HepG2 (cell line): ENCODE data around the gene SERINC2. TPM values are rescaled to one million over a fixed set of nuclear protein-coding genes. Genes with fewer than 3 reads are reported as not detected.
A peak's percentile ranks its signal among the peaks of the same experiment; 100 is the strongest.

Experiments
- GTF3A ChIP-seq: sonication (generic); formaldehyde crosslinking; conservative IDR thresholded peaks from 2 replicates; pipeline ENCODE4 v1.4.0; 2020; ENCODE audit warnings: mild to moderate bottlenecking, missing genetic modification reagents
- MBNL3 ChIP-seq: fragments of 250-450 bp; sonication (Bioruptor Pico); conservative IDR thresholded peaks from 2 replicates; pipeline ENCODE4 v1.8.0; 2022; ENCODE audit warnings: mild to moderate bottlenecking, inconsistent platforms
- MED8 ChIP-seq: sonication (generic); formaldehyde crosslinking; IDR thresholded peaks from 2 replicates; pipeline ENCODE4 v1.8.1; 2023; ENCODE audit warnings: mild to moderate bottlenecking, missing genetic modification reagents; ENCODE audit not compliant: insufficient replicate concordance
- NR2C2 ChIP-seq: sonication (generic); formaldehyde crosslinking; IDR thresholded peaks from 2 replicates; pipeline ENCODE4 v1.4.0; 2020; ENCODE audit warnings: missing genetic modification reagents, mild to moderate bottlenecking, moderate library complexity, borderline replicate concordance
- RBM39 ChIP-seq: fragments of 200-400 bp; formaldehyde crosslinking; IDR thresholded peaks from one replicate; pipeline ENCODE4 v1.6.1; 2018; ENCODE audit warnings: antibody characterized with exemption, mild to moderate bottlenecking, low read depth, low read length; ENCODE audit not compliant: poor library complexity, severe bottlenecking
- SAP130 ChIP-seq: IDR thresholded peaks from 2 replicates; pipeline ENCODE4 v1.6.1; 2016; ENCODE audit warnings: low read depth
- SNAPC2 ChIP-seq: sonication (generic); formaldehyde crosslinking; IDR thresholded peaks from 2 replicates; pipeline ENCODE4 v1.8.1; 2022; ENCODE audit warnings: mild to moderate bottlenecking, missing genetic modification reagents
- SOX6 ChIP-seq, 2 experiments: fragments of 450-650 bp in 1 of 2; sonication (generic) in 1 of 2; formaldehyde crosslinking in 1 of 2; IDR thresholded peaks; 2 replicates each; pipeline versions ENCODE4 v1.4.0 to v1.6.1; 2017 to 2020; ENCODE audit warnings: antibody characterized with exemption in 1 of 2, mild to moderate bottlenecking in 1 of 2, missing genetic modification reagents in 1 of 2
- WIZ ChIP-seq: sonication (generic); formaldehyde crosslinking; IDR thresholded peaks from 2 replicates; pipeline ENCODE4 v1.5.1; 2020; ENCODE audit warnings: mild to moderate bottlenecking, missing genetic modification reagents
- ZBTB1 ChIP-seq: sonication (generic); formaldehyde crosslinking; IDR thresholded peaks from 2 replicates; pipeline ENCODE4 v1.4.0; 2020; ENCODE audit warnings: missing genetic modification reagents, borderline replicate concordance
- ZBTB2 ChIP-seq: sonication (generic); formaldehyde crosslinking; IDR thresholded peaks from 2 replicates; pipeline ENCODE4 v1.8.0; 2022; ENCODE audit warnings: low read depth, missing genetic modification reagents
- ZNF543 ChIP-seq: sonication (generic); formaldehyde crosslinking; IDR thresholded peaks from 2 replicates; pipeline ENCODE4 v1.4.0; 2020; ENCODE audit warnings: mild to moderate bottlenecking, missing genetic modification reagents
- ZNF775 ChIP-seq: sonication (generic); formaldehyde crosslinking; IDR thresholded peaks from 2 replicates; pipeline ENCODE4 v1.4.0; 2020; ENCODE audit warnings: missing genetic modification reagents, mild to moderate bottlenecking, moderate library complexity, borderline replicate concordance
- polyA plus RNA-seq, 8 experiments: library from polyadenylated mRNA; depleted of rRNA in 3 of 8; stranded (reverse) in 7 of 8; unstranded in 1 of 8; fragments of >200 nt; fragmentation: Illumina TruSeq in 4 of 8; extraction: Trizol in 4 of 8; gene quantifications; 2 replicates each; pipeline versions ENCODE4 v1.2.1 to v1.2.3, GENCODE V29; 2011 to 2016; ENCODE audit warnings: low read depth in 4 of 8, missing spikeins in 1 of 8, mixed read lengths in 1 of 8; ENCODE audit not compliant: insufficient read depth in 1 of 8
- total RNA-seq, 5 experiments: library from RNA; depleted of rRNA; stranded (reverse); fragments of >200 nt; fragmentation: Illumina TruSeq; extraction: Trizol; gene quantifications; 2 replicates each; pipeline ENCODE4 v1.2.3, GENCODE V29; 2016; ENCODE audit warnings: low read depth in 1 of 5
- TF ChIP-seq, protein P1 (sequence below): sonication (generic); formaldehyde crosslinking; IDR thresholded peaks from 2 replicates; pipeline ENCODE4 v1.5.1; 2020; ENCODE audit warnings: mild to moderate bottlenecking, missing genetic modification reagents, borderline replicate concordance
- TF ChIP-seq, protein P2 (sequence below): sonication (generic); formaldehyde crosslinking; IDR thresholded peaks from 2 replicates; pipeline ENCODE4 v1.9.0; 2021; ENCODE audit warnings: missing genetic modification reagents, borderline replicate concordance
- TF ChIP-seq, protein P3 (sequence below): sonication (generic); formaldehyde crosslinking; IDR thresholded peaks from 2 replicates; pipeline ENCODE4 v1.4.0; 2020; ENCODE audit warnings: mild to moderate bottlenecking, low read depth, missing genetic modification reagents
- TF ChIP-seq, protein P4 (sequence below): sonication (generic); formaldehyde crosslinking; IDR thresholded peaks from 2 replicates; pipeline ENCODE4 v1.4.0; 2020; ENCODE audit warnings: missing genetic modification reagents

The SERINC2 gene
- total and polyA plus RNA-seq, 2 of the 13 experiments (the other 11 are each of a cell fraction or from before 2014, with no cell fraction given) = 4.8 to 126 TPM

DNA sequence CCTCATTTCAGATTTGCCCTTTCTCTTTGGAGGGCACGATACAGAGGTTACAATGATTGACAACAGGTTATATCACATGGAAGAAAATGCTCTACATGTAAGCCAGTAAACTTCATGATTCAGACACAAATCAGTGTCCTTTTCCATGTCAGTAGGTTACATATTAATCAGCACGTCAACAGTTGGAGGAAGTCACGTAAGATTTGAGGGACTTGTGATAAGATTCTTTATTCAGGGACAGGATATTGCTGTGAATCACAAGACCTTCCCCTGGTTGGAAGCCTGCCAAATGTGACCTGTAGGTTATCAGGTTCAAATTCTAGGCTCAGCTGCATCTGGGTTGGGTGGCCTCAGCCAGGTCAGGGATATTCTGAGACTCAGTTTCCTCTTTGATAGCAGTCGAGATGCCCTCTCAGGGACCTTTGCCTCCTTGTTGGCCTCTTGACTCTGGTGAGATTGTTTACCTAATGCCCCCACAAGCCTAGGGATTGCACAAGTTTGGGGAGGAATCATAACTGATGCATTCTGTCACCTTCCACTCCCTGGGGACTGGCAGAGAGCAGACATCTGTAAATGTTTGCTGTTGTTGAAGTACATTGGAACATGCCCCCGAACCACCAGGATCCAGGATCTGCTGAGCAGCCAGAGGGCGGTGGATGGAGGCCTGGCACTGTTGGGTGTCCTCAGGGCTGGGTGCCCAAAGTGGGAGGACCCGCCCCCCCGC, 31.9 kb downstream of the SERINC2 start (continued):
- TF ChIP-seq GTF3A (CRISPR knock-in tag) (no peak), MED8 (peak; percentile 96), ZNF543 (CRISPR knock-in tag) (no peak), SNAPC2 (CRISPR knock-in tag) (0 out of 2 replicates have a peak, but pooled peaks have one; percentile 51), RBM39 (no peak), SOX6 (IDR thresholded peaks at IDR 0.05) (no peak), SOX6 (CRISPR knock-in tag; IDR thresholded peaks at IDR 0.05) (peak; percentile 91), ZBTB2 (CRISPR knock-in tag) (0 out of 2 replicates have a peak, but pooled peaks have one; percentile 24), WIZ (CRISPR knock-in tag) (peak; percentile 49; the same call in 1 of the 2 replicates), NR2C2 (peak; percentile 77), ZBTB1 (CRISPR knock-in tag) (no peak), MBNL3 (CRISPR knock-in tag) (no peak), SAP130 (CRISPR knock-in tag) (peak; percentile 91), ZNF775 (CRISPR knock-in tag) (no peak)
- TF ChIP-seq, protein P1, sequence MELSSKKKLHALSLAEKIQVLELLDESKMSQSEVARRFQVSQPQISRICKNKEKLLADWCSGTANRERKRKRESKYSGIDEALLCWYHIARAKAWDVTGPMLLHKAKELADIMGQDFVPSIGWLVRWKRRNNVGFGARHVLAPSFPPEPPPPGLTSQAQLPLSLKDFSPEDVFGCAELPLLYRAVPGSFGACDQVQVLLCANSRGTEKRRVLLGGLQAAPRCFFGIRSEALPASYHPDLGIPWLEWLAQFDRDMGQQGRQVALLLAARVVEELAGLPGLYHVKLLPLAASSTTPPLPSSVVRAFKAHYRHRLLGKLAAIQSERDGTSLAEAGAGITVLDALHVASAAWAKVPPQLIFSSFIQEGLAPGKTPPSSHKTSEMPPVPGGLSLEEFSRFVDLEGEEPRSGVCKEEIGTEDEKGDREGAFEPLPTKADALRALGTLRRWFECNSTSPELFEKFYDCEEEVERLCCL (CRISPR knock-in tag) = no peak
- TF ChIP-seq, protein P2, sequence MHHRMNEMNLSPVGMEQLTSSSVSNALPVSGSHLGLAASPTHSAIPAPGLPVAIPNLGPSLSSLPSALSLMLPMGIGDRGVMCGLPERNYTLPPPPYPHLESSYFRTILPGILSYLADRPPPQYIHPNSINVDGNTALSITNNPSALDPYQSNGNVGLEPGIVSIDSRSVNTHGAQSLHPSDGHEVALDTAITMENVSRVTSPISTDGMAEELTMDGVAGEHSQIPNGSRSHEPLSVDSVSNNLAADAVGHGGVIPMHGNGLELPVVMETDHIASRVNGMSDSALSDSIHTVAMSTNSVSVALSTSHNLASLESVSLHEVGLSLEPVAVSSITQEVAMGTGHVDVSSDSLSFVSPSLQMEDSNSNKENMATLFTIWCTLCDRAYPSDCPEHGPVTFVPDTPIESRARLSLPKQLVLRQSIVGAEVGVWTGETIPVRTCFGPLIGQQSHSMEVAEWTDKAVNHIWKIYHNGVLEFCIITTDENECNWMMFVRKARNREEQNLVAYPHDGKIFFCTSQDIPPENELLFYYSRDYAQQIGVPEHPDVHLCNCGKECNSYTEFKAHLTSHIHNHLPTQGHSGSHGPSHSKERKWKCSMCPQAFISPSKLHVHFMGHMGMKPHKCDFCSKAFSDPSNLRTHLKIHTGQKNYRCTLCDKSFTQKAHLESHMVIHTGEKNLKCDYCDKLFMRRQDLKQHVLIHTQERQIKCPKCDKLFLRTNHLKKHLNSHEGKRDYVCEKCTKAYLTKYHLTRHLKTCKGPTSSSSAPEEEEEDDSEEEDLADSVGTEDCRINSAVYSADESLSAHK (CRISPR knock-in tag) = no peak
- TF ChIP-seq, protein P3, sequence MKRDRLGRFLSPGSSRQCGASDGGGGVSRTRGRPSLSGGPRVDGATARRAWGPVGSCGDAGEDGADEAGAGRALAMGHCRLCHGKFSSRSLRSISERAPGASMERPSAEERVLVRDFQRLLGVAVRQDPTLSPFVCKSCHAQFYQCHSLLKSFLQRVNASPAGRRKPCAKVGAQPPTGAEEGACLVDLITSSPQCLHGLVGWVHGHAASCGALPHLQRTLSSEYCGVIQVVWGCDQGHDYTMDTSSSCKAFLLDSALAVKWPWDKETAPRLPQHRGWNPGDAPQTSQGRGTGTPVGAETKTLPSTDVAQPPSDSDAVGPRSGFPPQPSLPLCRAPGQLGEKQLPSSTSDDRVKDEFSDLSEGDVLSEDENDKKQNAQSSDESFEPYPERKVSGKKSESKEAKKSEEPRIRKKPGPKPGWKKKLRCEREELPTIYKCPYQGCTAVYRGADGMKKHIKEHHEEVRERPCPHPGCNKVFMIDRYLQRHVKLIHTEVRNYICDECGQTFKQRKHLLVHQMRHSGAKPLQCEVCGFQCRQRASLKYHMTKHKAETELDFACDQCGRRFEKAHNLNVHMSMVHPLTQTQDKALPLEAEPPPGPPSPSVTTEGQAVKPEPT (CRISPR knock-in tag) = no peak
- TF ChIP-seq, protein P4, sequence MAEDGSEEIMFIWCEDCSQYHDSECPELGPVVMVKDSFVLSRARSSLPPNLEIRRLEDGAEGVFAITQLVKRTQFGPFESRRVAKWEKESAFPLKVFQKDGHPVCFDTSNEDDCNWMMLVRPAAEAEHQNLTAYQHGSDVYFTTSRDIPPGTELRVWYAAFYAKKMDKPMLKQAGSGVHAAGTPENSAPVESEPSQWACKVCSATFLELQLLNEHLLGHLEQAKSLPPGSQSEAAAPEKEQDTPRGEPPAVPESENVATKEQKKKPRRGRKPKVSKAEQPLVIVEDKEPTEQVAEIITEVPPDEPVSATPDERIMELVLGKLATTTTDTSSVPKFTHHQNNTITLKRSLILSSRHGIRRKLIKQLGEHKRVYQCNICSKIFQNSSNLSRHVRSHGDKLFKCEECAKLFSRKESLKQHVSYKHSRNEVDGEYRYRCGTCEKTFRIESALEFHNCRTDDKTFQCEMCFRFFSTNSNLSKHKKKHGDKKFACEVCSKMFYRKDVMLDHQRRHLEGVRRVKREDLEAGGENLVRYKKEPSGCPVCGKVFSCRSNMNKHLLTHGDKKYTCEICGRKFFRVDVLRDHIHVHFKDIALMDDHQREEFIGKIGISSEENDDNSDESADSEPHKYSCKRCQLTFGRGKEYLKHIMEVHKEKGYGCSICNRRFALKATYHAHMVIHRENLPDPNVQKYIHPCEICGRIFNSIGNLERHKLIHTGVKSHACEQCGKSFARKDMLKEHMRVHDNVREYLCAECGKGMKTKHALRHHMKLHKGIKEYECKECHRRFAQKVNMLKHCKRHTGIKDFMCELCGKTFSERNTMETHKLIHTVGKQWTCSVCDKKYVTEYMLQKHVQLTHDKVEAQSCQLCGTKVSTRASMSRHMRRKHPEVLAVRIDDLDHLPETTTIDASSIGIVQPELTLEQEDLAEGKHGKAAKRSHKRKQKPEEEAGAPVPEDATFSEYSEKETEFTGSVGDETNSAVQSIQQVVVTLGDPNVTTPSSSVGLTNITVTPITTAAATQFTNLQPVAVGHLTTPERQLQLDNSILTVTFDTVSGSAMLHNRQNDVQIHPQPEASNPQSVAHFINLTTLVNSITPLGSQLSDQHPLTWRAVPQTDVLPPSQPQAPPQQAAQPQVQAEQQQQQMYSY (CRISPR knock-in tag) = no peak
